ENCODE results near the gene PRKAG2.
"Not testable (repeated sequence)": the region's sequence is repeated elsewhere in the genome, so short reads cannot be mapped to it uniquely, and the experiment has no call there.

PRKAG2 gene

DNA sequence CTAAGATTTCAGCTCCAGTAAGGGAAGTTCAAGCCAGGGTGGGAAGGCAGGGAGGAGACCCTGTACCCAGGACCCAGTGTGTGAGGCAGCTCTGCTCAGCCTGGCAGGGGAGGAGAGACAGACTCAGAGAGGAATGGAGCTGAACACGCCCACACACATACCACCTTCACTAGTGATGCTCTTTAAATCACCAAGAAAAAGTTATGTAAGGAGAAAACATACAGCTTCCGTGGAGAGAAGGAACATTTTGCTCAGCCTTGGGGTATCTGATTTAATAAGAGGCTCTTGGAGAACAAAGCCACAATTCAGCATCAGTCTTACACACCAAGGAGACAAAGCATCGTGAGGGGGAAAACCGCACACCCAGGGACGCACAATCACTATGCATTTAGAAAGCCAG is 62.9 kb downstream of the PRKAG2 start:
- DNase-seq, result no peak

DNA sequence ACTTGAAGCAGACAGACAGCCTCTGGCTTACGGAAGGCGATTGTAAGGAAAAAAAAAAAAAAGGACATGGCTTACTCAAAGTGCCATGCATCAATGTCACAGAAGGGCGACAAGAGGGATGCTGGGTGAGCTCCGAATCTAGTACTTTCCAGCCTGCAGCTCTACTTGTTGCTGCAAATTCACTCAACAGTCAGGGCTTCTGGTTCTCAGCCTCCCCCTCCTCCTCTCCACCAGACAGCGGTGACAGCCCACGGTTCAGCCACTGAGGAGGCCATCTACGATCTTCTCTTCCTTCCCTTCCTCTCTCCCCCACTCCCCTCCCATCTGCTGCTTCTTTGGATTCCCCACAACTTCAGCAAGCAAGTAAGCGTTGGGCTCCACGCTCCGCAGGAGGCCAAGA is 63.5 kb downstream of the PRKAG2 start:
- no peak for DNase-seq

DNA sequence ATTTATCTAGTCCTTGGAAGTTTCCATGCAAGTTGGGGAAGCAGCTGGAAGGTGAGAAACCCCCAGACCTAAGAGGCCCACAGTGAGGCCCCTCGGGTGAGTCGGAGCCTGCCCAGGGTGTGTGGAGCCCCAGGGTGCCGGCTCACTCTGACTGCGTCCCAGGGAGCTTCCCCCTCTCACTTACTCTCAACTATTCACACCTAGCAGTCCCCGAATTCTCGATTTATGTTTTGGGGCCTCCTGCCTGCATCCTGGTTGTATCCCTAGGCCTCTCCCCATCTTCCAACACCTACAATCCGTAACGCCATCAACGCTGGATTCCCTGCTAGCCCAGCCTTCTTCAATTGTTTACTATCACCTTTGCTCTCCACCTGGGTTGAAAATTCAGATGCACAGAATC is 63.9 kb downstream of the PRKAG2 start:
- no peak for DNase-seq

DNA sequence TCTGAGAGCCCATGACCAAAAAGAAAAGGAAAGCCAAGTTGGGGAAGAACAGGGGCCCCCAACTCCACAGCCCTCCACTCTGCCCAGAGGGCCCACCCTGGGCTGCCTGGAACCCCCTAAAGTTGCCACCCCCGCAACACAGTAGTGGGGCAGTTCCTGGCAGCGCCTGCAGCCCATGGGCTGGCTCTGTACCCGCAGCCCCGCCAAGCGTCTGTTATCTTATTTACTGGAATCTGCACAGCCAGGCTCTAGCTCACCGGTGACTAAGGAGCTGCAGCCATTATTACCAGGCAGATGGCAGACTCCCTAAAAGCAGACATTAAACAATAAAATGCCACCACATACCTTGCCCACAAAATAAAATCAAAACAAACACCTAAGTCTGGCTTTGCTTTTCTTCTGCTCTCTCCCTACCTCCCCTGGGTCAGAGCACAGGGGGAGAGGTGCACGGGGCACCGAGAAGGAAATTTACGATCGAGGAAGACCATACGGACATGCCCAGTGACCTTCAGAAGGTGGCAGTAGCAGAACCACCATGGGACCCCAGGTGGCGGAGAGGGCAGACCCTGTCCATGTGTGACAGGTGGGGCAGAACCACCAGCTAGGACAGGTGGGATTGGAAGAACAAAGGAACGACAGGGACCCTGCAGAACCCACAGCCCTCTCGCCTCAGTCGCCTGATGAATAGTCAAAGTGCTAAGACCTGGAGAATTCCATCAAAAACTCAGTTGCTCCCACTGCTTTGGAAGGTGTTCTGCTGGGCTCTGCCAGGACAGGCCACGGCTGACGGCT is 66.3 kb downstream of the PRKAG2 start:
- no peak for DNase-seq

DNA sequence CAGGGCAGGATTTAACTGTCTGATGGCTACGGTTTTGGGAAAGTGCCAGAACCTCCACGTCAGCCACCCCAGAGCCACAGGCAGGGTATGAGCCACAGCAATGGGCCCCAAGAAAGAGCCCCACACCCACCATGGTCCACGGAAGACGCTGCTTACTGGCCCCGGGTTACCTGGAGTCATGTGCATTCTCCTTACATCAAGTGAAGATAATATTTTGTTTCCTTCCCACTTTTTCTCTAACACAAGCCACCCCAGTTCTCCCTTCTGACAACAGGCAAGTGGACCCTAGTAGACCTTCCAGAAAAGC is 67.1 kb downstream of the PRKAG2 start:
- DNase-seq, result no peak

DNA sequence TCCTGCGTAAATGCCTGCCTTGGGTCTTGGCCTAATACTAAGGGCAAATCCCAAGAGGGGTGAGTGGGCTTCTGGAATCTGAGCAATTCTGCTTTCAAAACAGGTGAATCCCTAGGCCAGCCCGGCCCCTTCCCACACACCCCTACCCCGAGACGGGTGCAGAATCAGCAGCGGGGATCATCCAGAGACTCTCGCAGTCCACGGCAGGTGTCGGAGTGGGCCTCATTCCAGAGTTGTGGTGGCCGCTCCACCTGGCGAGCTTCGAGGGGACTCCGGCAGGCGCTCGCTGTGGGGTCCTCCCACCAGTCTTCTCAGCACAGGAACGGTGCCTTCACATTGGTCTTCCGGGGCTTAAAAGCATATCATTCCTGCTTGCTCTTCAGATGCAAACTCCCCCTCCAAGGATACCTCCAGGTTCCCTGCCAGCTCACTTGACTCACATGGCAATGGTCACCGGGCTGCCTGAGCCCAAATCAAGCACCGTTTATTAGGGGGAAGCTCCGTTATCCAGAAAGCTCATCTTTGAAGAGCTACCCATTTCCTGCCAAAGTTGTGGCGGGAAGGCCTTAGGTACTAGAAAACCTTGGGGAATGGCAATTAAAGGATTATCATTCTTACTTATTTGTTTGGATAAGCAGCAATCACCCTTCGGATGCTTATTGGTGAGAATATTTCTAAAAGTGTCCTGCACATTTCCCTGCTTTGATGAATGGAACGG is 67.6 kb downstream of the PRKAG2 start:
- no peak for DNase-seq

DNA sequence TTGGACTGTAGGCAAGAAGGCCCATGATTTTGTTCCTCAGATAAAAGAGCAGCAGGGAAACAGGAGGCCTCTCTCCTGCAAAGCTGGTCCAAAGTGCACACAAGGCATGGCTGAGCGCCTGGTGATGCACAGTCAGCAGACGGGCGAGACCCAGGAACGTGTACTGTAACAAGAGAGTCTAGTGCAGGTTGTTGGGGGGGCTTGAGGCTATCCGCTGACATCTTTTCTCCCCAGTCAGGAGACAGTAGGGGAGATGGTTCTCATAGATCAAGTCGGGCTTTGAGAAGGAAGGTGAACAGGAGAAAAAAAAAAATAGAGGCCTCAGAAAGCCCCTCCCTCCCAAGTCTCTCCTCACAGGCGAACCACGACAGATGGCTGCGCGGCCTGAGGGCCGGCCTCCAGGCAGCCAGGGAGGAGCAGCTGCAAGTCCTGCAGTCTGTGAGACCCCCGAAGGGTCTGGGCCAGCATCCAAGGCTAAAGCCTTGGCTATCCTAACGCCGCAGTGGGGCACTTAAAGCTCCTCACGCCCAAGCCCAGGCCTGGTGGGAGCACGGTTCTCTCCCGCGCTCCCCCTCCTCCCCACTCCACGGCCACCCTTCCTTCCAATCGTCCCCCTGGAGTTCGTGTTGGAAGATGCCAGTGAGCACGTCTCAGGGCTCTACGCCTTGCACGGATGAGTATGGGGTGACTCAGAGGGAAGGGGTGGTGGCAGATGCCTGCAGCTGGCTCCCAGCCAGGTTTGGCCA is 68.3 kb downstream of the PRKAG2 start:
- no peak for DNase-seq

DNA sequence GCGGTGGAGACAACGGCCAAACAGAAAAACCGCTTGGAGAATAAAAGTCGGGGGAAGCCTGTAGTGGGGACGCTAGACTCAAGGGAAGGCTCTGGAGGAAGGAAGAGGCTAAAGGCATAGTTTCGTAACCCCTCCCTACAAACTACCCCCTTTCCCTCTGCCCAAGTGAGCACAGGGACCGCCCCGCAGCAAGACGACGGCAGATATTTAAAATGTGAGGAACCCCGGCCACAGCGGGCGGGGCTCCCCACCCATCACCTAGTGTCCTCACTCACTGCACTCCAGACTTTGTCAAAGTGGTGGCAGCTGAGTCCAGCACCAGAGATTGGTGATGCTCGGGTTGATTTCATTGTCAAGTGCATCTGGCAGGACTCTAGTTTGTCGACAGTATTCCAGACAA is 69.1 kb downstream of the PRKAG2 start:
- DNase-seq, result no peak

DNA sequence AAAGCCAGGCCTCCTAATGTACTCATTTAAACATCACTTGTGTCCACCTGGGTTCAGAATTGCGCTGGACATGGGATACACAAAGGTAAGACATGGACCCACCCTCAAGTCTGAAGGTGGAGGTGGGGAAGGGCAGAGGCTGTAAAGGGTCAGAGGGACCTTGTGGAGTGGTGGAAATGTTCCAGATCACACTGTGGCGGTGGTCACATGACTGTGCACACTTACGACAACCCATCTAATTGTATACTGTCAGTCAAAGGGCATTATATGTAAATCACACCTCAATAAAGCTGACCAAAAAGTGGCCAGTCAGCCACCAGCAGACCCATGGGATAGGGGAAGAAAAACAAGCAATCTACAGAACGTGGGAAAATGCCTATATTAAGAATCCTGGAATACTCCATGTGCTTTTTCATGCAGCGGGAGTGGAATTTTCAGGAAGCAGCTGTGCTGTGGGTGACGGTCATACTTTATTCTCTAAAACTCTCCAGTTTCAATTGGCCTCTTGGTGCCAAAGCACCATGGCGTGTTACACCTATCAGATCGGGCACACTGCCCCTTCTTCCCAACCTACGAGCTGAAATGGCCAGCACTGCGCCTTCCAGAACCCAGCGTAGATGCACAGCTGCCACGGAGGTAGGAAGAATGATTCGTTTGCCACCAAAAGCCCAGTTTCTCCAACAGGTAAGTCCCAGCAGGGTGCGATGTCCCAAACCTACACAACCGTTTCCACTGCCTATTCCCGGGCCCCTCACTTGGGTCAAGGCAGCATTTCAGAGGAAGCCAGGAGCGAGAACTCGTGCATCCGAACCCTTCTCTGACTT is 69.8 kb downstream of the PRKAG2 start:
- no peak for DNase-seq

DNA sequence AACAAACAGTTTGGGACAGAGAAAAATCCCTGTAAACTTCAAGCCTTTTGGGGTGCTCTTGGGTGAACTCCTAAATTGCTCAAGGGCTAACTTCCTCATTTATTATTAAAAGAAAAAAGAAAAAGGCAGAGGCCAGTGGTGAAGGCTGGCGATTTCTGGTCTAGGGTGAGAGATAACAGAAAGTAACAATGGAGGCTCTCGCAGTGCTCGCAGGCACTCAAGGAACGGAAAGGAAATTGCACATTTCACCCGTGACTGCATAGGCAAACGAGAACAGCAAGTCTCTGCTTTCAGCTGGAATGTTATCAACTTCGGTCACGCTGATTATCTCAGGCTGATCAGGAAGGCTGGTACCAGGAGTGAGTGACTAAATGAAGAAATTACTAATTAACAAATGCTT is 70.7 kb downstream of the PRKAG2 start:
- no peak for DNase-seq

DNA sequence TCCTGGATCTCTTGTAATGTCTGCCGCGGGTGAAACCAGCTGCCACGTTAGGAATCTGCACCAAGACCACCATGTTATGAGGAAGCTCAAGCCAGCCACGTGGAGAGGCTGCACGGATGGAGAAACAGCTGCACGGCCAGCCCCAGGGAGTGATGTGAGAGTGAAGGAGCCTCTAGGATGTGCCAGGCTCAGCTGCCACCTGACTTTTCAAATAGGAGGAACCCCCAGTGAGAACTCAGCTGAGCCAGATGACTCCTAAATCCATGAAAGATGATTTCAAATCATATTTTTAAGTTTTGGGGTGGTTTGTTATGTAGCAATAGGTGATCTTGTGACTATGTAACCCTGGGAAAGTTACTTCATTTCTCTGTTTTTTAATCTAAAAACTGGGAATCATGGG is 71.7 kb downstream of the PRKAG2 start:
- DNase-seq, result no peak

DNA sequence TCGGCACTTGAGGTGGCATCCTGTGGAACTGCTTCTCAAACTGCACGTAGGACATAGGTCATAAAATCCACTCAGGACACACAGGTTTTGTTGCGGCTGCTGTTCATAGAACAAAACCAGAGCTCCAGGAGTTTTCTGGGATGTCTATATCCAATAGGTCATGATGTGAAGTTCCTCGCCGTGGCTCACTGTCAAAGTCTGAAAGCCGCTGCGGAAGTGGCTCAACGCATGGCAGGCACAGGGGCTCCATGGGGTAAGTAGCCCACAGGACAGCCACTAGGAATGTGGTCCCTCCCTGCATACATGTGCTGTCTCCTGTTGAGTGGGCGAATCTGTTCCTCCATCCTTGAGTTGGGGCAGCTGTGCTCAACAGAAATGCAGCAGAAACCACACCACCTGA is 72.2 kb downstream of the PRKAG2 start:
- DNase-seq, result no peak

DNA sequence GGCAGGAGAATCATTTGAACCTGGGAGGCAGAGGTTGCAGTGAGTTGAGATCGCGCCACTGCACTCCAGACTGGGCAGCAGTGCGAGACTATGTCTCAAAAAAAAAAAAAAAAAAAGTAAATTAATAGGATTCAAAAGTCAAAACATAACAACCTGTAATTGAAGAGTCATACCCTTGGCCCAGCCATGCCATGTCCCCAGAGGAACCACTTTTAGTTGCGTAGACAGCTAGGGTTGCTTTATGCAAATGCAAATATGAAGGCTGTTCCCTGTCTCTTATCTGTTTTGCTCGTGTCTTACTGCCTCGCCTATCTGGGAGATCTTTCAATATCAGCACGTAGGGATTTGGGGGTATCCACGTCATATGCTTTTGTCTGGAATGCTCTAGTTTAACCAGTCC is 73.1 kb downstream of the PRKAG2 start:
- DNase-seq, result no peak

DNA sequence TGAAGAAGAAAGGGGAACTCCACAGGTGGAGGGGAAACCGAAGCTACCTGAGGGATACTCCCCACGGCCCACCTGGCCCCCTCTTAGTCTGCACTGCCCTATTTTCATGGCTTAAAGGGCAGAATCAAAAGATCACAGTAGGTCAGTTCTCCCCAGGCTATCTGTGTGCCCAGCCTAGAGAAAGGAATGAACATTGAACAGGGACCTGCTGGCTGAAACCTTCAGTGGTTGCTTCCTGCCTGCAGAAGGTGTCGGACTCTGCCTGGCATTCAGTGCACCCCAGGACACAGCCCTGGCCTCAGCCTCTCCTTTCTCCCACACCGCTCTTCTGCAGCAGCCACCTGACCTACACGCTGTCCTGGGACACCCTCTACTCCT is 74.5 kb downstream of the PRKAG2 start:
- no peak for DNase-seq

DNA sequence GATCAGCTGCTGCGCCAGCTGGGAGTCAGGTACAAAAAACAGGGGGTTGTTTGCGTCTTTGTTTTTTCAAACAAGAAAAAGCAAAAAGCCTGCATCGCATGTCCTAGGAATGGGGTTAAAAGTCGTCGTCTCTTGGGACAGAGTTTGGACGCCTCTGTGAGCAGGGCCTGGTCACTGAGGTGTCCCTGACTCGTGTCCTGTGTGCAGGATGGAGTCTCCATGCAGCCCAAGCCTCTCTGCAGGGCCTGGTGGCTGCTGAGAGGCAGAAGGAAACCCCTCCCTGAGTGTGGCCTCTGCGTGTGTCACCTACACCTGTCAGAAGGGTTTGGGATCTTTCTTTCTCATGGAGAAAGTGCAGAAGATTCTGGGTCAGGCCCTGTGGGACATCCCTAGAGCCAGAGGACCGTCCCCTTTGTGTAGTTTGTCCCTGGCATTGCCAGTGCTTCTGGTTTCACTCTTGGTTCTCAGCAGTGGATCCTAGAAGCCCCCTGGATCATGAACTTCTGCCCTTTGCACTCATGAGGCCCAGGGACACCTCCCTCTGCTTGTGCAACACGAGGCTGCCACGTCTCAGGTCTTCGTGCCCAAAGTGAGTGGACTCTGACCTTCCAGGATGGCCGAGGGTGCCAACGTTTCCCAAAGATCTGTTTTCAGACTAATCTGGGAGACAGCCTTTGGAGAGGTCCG is 75.0 kb downstream of the PRKAG2 start:
- no peak for DNase-seq

DNA sequence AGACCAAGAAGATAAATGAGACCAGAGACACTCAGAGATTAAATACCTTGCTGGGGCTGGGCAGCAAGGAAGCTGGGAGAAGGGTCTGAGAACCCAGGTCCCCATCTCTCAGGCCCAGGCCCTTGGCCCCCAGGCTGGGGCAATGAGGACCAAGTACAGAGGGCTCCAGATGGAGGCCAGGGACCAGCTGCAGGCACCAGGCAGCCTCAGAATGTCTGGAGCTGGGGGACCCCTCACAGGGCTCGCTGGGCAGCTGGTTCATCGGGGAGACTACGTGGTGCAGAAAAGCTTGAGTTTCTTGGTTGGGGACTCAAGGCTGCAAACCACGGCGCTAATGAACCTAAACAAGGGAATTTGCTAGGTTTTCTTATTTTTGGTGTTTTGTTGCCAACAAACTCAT is 75.6 kb downstream of the PRKAG2 start:
- DNase-seq, result no peak

DNA sequence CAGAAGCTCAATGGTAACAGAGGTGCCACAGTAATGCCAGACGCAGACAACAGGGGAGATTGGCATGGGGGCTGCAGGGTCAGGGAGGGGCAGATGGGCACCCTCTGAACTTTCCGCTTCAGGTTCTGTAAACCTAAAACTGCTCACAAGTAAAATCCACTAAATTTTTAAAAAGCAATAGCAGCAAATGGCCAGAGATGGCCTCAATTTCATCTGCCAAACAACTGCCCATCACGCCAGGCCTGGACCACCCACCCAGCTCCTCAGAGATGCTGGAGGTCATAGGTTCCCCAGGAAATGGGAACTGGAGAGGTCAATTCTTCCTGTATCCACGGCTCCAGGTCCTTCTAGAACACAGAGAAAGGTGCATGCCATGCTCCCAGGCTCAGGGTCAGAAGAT is 76.1 kb downstream of the PRKAG2 start:
- DNase-seq, result no peak

DNA sequence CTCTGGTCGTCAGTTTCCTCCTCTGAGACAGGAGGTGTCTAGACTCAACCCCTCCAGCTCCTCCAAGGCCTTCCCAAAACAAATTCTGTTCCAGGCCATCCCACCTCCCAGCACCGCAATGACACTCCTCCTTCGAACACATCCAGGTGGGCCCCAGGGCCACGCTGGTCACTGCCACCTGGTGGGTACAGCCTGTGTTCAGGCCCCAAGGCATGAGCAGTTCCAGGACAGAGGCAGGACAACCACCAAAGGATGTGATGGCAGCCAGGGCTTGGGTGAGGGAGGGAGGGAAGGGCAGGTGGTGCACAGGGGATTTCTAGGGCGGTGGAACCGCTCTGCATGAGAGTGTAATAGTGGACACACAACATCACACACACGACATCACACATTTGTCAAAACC is 76.5 kb downstream of the PRKAG2 start:
- no peak for DNase-seq

DNA sequence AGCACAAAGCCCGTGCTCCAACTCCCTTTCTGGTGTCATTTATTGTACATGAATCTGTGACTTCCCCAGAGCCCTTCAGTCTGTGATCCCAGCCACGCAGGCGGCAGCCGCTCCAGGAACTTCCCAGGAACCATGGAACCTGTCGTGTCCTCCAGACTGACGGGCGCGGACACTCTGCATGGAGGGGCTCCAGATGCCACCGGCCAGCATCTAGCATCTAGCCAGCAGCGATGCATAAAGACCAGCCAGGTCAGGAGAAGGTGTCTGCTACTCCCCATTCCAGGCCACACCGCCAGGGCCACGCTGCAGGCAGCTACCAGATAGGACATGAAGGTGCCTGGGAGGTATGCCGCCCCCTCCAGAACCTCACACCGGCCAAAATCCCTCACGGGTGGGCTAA is 77.4 kb downstream of the PRKAG2 start:
- no peak for DNase-seq

DNA sequence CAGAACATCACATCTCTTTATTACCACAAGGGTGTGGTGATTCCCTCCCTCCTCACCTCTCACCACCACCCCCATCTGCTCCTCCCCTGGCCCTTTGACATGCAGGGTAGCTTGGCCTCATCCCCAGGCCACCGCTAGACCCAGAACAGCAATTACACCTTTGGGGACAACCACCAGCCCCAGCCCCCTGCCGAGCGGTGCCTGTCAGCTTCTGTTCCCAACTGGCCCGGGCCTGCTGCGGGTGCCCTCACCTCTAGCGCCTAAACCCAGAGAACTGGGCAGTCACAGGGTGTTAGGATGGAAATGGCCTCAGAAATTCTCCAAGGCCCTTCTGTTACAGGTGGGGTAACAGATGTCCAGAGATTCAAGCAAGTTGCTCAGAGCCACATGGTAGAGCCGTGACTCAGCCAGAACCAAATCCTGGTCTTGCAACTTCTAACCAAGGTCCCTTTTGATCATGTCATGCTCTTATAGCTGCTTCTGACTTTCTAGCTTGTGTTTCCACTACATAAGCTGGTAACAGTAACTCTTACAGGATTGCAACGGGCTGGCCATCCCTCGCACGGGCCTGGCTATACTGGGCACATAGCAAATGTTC is 78.0 kb downstream of the PRKAG2 start:
- no peak for DNase-seq

DNA sequence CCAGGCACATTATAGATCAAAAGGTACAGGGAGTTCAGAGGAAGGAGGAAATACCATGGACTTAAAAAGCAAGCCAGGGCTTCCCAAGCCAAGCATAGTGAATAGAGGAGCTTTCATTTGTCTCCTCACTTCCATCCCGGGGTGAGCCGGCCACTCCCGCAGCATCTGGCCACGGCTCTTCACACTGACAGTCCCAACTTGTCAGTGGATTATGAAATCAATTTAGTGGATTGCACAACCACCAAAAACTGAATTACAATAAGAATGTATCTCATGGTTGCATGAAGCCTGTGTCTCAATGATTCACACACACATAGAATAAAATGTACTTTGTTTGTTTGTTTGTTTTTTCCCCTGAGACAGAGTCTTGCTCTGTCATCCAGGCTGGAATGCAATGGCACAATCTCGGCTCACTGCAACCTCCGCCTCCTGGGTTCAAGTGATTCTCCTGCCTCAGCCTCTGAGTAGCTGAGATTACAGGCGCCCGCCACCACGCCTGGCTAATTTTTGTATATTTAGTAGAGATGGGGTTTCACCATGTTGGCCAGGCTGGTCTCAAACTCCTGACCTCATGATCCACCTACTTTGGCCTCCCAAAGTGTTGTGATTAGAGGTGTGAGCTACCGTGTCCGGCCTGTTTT is 79.1 kb downstream of the PRKAG2 start:
- DNase-seq, result not testable (repeated sequence)

Measured in KG1 (cell line).